HepG2 (cell line): ENCODE data around the gene ZBTB7B. TPM values are rescaled to one million over a fixed set of nuclear protein-coding genes. Genes with fewer than 3 reads are reported as not detected.
A peak's percentile ranks its signal among the peaks of the same experiment; 100 is the strongest.

Source experiments
- EZH2 ChIP-seq: conservative IDR thresholded peaks from 2 replicates; pipeline ENCODE4 v1.6.1; 2012; ENCODE audit warnings: mild to moderate bottlenecking, low read depth, low read length, moderate library complexity
- HNRNPLL ChIP-seq: fragments of 200-400 bp; formaldehyde crosslinking; IDR thresholded peaks from 2 replicates; pipeline ENCODE4 v1.6.1; 2017; ENCODE audit warnings: mild to moderate bottlenecking, low read depth, low read length; ENCODE audit not compliant: poor library complexity, severe bottlenecking
- HOXA5 ChIP-seq: sonication (generic); formaldehyde crosslinking; IDR thresholded peaks from 2 replicates; pipeline ENCODE4 v1.4.0; 2020; ENCODE audit warnings: missing genetic modification reagents
- LCORL ChIP-seq, 2 experiments: fragments of 450-650 bp in 1 of 2; sonication (generic) in 1 of 2; formaldehyde crosslinking in 1 of 2; IDR thresholded peaks; 2 replicates each; pipeline versions ENCODE4 v1.5.0 to v1.6.1; 2017 to 2020; ENCODE audit warnings: antibody characterized with exemption in 1 of 2, missing genetic modification reagents in 1 of 2
- NFYB ChIP-seq: sonication (generic); formaldehyde crosslinking; IDR thresholded peaks from 2 replicates; pipeline ENCODE4 v1.4.0; 2020; ENCODE audit warnings: missing genetic modification reagents
- PPARG ChIP-seq: conservative IDR thresholded peaks from 2 replicates; pipeline ENCODE4 v1.6.1; 2016; ENCODE audit warnings: missing biosample characterization, missing genetic modification reagents
- RFXAP ChIP-seq: sonication (generic); formaldehyde crosslinking; IDR thresholded peaks from 2 replicates; pipeline ENCODE4 v1.4.0; 2020; ENCODE audit warnings: missing genetic modification reagents, borderline replicate concordance
- SRY ChIP-seq: sonication (generic); formaldehyde crosslinking; IDR thresholded peaks from 2 replicates; pipeline ENCODE4 v1.8.0; 2022; ENCODE audit warnings: mild to moderate bottlenecking, missing genetic modification reagents
- ZNF562 ChIP-seq: sonication (generic); formaldehyde crosslinking; IDR thresholded peaks from 2 replicates; pipeline ENCODE4 v1.8.0; 2022; ENCODE audit warnings: missing genetic modification reagents, borderline replicate concordance
- ZNF737 ChIP-seq: sonication (generic); formaldehyde crosslinking; IDR thresholded peaks from 2 replicates; pipeline ENCODE4 v1.5.0; 2020; ENCODE audit warnings: missing genetic modification reagents, mild to moderate bottlenecking, borderline replicate concordance
- ZNF747 ChIP-seq: sonication (generic); formaldehyde crosslinking; IDR thresholded peaks from 2 replicates; pipeline ENCODE4 v1.8.1; 2023; ENCODE audit warnings: missing genetic modification reagents, mild to moderate bottlenecking, borderline replicate concordance
- polyA plus RNA-seq, 8 experiments: library from polyadenylated mRNA; depleted of rRNA in 3 of 8; stranded (reverse) in 7 of 8; unstranded in 1 of 8; fragments of >200 nt; fragmentation: Illumina TruSeq in 4 of 8; extraction: Trizol in 4 of 8; gene quantifications; 2 replicates each; pipeline versions ENCODE4 v1.2.1 to v1.2.3, GENCODE V29; 2011 to 2016; ENCODE audit warnings: low read depth in 4 of 8, missing spikeins in 1 of 8, mixed read lengths in 1 of 8; ENCODE audit not compliant: insufficient read depth in 1 of 8
- total RNA-seq, 5 experiments: library from RNA; depleted of rRNA; stranded (reverse); fragments of >200 nt; fragmentation: Illumina TruSeq; extraction: Trizol; gene quantifications; 2 replicates each; pipeline ENCODE4 v1.2.3, GENCODE V29; 2016; ENCODE audit warnings: low read depth in 1 of 5
- TF ChIP-seq, protein P1 (sequence below): sonication (generic); formaldehyde crosslinking; IDR thresholded peaks from 2 replicates; pipeline ENCODE4 v1.5.1; 2020; ENCODE audit warnings: mild to moderate bottlenecking, missing genetic modification reagents, borderline replicate concordance
- TF ChIP-seq, protein P2 (sequence below): sonication (generic); formaldehyde crosslinking; IDR thresholded peaks from 2 replicates; pipeline ENCODE4 v1.8.1; 2023; ENCODE audit warnings: missing genetic modification reagents, inconsistent platforms, borderline replicate concordance
- TF ChIP-seq, protein P3 (sequence below): conservative IDR thresholded peaks from 2 replicates; pipeline ENCODE4 v1.6.1; 2018; ENCODE audit warnings: missing genetic modification reagents
- TF ChIP-seq, protein P4 (sequence below): sonication (generic); formaldehyde crosslinking; IDR thresholded peaks from 2 replicates; pipeline ENCODE4 v1.4.0; 2020; ENCODE audit warnings: mild to moderate bottlenecking, missing genetic modification reagents, borderline replicate concordance
- TF ChIP-seq, protein P5 (sequence below): IDR thresholded peaks from 2 replicates; pipeline ENCODE4 v1.6.1; 2016; ENCODE audit warnings: low read depth, control low read depth

The ZBTB7B gene
- total and polyA plus RNA-seq, 2 of the 13 experiments (the other 11 are each of a cell fraction or from before 2014, with no cell fraction given): 15.5 to 17.5 TPM

DNA sequence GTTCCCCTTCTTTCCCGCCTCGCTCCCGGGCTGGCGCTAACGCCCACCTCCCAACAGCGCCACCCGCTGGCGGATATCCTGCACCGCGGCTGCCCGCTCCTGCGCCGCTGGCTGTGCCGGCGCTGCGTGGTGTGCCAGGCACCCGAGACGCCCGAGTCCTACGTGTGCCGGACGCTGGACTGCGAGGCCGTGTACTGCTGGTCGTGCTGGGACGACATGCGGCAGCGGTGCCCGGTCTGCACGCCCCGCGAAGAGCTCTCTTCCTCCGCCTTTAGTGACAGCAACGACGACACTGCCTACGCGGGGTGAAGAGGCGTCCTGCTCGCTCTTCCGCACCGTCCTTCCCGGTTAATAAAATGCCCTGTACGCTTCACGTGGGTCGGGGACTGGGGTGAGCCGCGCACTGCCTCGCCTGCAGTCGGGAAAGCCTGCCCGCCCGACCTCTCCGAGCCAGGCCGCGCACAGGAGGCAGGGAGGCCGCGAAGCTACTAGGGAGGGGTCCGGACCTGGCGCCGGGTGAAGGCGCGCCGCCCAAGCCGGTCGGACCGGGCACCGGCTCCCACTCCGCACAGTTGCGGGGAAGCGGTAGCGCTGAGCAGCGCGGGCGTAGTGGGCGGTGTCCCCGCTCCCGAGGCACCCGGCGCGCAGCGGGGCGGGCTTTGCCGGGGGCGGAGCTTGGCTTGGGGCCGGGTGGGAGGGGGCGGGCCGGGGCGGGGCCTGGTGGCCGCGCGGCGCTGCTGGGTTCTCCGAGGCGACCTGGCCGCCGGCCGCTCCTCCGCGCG is 48.1 kb downstream of the ZBTB7B start, which contains the start of gene ADAM15 (continued):
- TF ChIP-seq, protein P1, sequence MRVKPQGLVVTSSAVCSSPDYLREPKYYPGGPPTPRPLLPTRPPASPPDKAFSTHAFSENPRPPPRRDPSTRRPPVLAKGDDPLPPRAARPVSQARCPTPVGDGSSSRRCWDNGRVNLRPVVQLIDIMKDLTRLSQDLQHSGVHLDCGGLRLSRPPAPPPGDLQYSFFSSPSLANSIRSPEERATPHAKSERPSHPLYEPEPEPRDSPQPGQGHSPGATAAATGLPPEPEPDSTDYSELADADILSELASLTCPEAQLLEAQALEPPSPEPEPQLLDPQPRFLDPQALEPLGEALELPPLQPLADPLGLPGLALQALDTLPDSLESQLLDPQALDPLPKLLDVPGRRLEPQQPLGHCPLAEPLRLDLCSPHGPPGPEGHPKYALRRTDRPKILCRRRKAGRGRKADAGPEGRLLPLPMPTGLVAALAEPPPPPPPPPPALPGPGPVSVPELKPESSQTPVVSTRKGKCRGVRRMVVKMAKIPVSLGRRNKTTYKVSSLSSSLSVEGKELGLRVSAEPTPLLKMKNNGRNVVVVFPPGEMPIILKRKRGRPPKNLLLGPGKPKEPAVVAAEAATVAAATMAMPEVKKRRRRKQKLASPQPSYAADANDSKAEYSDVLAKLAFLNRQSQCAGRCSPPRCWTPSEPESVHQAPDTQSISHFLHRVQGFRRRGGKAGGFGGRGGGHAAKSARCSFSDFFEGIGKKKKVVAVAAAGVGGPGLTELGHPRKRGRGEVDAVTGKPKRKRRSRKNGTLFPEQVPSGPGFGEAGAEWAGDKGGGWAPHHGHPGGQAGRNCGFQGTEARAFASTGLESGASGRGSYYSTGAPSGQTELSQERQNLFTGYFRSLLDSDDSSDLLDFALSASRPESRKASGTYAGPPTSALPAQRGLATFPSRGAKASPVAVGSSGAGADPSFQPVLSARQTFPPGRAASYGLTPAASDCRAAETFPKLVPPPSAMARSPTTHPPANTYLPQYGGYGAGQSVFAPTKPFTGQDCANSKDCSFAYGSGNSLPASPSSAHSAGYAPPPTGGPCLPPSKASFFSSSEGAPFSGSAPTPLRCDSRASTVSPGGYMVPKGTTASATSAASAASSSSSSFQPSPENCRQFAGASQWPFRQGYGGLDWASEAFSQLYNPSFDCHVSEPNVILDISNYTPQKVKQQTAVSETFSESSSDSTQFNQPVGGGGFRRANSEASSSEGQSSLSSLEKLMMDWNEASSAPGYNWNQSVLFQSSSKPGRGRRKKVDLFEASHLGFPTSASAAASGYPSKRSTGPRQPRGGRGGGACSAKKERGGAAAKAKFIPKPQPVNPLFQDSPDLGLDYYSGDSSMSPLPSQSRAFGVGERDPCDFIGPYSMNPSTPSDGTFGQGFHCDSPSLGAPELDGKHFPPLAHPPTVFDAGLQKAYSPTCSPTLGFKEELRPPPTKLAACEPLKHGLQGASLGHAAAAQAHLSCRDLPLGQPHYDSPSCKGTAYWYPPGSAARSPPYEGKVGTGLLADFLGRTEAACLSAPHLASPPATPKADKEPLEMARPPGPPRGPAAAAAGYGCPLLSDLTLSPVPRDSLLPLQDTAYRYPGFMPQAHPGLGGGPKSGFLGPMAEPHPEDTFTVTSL (CRISPR knock-in tag): peak; percentile 58; the same call in 1 of the 2 replicates
- TF ChIP-seq, protein P2, sequence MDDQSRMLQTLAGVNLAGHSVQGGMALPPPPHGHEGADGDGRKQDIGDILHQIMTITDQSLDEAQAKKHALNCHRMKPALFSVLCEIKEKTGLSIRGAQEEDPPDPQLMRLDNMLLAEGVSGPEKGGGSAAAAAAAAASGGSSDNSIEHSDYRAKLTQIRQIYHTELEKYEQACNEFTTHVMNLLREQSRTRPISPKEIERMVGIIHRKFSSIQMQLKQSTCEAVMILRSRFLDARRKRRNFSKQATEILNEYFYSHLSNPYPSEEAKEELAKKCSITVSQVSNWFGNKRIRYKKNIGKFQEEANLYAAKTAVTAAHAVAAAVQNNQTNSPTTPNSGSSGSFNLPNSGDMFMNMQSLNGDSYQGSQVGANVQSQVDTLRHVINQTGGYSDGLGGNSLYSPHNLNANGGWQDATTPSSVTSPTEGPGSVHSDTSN (CRISPR knock-in tag): no peak
- TF ChIP-seq NFYB (CRISPR knock-in tag) (no peak), SRY (CRISPR knock-in tag) (peak; percentile 74; the same call in 1 of the 2 replicates), HNRNPLL (peak; percentile 83), RFXAP (CRISPR knock-in tag) (peak; percentile 70; the same call in 1 of the 2 replicates), LCORL (IDR thresholded peaks at IDR 0.05) (no peak), LCORL (CRISPR knock-in tag; IDR thresholded peaks at IDR 0.05) (peak; percentile 32), PPARG (CRISPR knock-in tag) (0 out of 2 replicates have a peak, but pooled peaks have one; percentile 22), ZNF747 (peak; percentile 65; the same call in 1 of the 2 replicates), HOXA5 (CRISPR knock-in tag) (peak; percentile 22; the same call in 1 of the 2 replicates), ZNF737 (CRISPR knock-in tag) (no peak), EZH2 (no peak), ZNF562 (CRISPR knock-in tag) (no peak)
- TF ChIP-seq, protein P3, sequence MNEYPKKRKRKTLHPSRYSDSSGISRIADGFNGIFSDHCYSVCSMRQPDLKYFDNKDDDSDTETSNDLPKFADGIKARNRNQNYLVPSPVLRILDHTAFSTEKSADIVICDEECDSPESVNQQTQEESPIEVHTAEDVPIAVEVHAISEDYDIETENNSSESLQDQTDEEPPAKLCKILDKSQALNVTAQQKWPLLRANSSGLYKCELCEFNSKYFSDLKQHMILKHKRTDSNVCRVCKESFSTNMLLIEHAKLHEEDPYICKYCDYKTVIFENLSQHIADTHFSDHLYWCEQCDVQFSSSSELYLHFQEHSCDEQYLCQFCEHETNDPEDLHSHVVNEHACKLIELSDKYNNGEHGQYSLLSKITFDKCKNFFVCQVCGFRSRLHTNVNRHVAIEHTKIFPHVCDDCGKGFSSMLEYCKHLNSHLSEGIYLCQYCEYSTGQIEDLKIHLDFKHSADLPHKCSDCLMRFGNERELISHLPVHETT (CRISPR knock-in tag): no peak
- TF ChIP-seq, protein P4, sequence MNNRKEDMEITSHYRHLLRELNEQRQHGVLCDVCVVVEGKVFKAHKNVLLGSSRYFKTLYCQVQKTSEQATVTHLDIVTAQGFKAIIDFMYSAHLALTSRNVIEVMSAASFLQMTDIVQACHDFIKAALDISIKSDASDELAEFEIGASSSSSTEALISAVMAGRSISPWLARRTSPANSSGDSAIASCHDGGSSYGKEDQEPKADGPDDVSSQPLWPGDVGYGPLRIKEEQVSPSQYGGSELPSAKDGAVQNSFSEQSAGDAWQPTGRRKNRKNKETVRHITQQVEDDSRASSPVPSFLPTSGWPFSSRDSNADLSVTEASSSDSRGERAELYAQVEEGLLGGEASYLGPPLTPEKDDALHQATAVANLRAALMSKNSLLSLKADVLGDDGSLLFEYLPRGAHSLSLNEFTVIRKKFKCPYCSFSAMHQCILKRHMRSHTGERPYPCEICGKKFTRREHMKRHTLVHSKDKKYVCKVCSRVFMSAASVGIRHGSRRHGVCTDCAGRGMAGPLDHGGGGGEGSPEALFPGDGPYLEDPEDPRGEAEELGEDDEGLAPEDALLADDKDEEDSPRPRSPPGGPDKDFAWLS (CRISPR knock-in tag): no peak
- TF ChIP-seq, protein P5, sequence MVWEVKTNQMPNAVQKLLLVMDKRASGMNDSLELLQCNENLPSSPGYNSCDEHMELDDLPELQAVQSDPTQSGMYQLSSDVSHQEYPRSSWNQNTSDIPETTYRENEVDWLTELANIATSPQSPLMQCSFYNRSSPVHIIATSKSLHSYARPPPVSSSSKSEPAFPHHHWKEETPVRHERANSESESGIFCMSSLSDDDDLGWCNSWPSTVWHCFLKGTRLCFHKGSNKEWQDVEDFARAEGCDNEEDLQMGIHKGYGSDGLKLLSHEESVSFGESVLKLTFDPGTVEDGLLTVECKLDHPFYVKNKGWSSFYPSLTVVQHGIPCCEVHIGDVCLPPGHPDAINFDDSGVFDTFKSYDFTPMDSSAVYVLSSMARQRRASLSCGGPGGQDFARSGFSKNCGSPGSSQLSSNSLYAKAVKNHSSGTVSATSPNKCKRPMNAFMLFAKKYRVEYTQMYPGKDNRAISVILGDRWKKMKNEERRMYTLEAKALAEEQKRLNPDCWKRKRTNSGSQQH (CRISPR knock-in tag): peak; percentile 76
